LoVo (cell line): Measurements from ENCODE around the gene ZNF324B.
"Not testable (repeated sequence)": the region's sequence is repeated elsewhere in the genome, so short reads cannot be mapped to it uniquely, and the experiment has no call there.

Experiments used
- DNase-seq: peaks from one replicate; pipeline ENCODE4 v3.0.0-alpha.2; 2016; ENCODE audit warnings: low spot score

ZNF324B gene

DNA sequence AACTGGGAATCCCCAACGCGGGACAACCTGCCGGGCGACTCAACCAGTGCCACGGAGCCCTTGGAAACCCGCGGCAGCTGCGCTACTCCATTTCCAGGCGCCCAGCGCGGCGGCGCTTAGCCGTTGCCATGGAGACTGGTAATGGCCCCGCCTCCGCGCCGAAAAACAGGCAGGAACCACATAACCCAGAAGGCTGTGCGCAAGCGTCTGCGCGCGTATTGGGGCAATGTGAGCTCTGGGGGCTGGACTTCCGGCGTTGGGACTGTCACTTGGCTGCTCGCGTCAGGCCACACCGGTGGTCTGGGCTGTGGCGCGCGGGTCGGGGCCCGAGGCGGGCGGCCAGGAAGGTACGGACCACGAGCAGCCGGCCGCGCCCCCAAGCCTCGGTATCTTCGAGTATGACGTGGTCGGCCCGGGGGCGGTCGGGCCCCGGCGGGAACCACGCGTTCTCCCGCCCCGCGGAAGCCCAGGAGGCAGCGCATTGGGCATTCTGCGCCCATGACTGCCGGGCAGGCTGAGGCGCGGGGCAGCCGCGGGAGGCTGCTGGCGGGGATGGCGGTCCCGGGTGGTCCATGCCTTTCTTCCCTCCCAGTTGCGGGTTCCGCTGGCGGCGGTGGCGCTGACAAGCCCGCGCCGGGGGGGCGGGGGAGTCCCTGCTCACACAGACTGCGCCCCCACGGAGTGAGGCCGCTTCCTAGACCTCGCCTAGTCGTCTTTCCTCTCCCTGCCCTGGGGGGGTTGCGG lies at the start of gene ZNF324B:
TSS of gene ZNF324B (plus strand) at position 265 of the 744 bp plus-strand sequence. CDS start 2,080 bp downstream, outside the sequence.
- peak; percentile 96 for DNase-seq

DNA sequence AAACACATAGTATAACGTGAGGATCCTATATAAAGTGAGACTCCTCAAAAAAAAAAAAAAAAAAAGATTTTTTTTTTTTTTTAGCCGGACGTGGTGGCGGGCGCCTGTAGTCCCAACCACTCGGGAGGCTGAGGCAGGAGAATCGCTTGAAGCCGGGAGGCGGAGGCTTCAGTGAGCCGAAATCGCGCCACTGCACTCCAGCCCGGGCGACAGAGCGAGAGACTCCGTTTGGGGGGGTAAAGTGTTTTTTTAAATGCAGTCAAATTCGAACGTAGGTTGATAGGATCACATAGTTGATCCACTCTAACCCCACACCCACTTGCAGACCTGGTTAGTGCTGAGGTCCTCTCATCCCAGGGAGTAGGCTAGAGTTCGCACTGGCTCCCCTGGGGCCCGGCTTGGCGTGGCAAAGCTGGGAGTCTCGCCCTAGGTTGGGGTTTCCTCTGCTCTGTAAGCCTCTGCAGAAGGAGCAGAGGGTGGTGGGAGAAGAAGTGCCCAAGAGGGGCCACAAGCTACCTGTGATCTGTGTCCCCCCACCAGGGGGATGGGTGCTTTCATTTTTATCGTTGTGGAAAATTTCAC lies 49.5 kb upstream of the ZNF324B start:
- no peak for DNase-seq

DNA sequence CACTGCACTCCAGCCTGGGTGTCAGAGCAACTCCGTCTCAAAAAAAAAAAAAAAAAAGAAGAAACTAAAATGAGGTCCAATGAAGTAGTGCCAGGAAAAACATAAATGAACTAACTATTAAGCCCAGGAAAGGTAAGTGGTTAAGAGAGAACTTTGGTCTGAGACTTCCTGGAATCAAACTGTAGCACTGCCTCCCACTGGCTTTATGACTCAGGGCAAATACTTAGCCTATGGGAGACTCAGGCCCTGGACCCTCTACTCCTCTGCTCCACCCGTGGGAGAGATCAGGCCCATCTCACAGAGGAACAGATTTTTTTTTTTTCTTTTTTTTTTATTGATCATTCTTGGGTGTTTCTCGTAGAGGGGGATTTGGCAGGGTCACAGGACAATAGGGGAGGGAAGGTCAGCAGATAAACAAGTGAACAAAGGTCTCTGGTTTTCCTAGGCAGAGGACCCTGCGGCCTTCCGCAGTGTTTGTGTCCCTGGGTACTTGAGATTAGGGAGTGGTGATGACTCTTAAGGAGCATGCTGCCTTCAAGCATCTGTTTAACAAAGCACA lies 47.4 kb upstream of the ZNF324B start:
- not testable (repeated sequence) for DNase-seq

DNA sequence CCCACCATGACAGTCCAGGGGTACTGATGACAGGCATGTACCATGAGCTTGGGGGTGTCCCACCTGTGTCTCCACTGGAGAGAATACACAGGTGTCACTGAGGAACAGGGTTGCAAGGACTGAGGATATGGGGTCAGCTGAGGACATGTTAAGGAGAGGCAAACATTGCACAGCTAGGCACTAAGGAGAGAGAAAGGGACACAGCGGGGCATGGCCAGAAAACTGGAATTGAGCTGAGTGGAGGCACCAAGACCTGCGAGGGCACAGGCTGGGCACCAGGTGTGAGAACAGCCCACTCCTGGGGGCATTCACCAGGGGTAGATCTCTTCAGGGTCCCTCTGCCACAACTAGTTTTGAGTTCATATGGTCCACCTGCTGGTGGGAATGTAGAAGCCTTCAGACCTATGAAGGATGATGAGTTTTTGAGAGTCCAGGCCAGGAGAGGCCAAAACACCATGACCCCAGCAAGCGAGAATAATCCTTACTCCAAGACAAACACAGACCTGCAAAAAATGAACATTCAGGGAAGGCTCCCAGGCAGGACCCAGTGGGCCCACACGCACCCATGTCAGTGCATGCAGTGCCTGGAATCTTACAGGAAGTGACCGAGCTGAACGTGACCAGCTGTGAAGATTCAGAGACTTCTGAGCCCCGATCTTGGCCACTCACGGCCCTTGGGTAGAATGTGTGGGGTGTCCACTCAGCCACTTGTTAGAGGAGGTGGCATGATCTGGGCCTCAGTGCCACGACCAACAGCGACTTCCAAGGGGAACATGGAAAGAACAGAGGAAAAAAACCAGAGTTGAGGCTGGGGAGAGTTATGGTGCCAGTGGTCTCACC lies 44.4 kb upstream of the ZNF324B start:
- no peak for DNase-seq

DNA sequence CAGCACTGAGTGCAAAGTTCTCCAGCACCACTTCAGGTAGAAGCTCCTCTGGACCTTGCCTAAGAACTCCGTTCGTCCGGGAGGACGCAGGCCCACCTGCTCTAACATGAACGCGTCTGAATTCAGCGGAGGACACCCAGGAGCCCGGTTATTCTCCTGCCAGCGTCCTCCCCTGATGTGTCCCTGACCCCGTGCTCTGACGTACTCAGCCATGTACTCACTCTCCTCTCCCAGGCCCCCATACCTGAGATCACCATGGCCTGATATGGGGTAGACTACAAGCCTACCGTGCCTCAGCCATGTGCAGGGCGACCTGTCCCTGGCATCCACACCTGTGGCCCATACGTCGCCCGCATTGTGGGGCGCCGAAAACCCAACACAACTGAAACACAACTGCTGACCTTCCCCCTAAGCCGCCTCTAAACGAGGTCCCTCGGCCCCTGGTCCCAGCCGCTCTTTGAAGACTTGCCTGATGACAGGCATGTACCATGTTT lies 43.7 kb upstream of the ZNF324B start:
- DNase-seq: no peak

DNA sequence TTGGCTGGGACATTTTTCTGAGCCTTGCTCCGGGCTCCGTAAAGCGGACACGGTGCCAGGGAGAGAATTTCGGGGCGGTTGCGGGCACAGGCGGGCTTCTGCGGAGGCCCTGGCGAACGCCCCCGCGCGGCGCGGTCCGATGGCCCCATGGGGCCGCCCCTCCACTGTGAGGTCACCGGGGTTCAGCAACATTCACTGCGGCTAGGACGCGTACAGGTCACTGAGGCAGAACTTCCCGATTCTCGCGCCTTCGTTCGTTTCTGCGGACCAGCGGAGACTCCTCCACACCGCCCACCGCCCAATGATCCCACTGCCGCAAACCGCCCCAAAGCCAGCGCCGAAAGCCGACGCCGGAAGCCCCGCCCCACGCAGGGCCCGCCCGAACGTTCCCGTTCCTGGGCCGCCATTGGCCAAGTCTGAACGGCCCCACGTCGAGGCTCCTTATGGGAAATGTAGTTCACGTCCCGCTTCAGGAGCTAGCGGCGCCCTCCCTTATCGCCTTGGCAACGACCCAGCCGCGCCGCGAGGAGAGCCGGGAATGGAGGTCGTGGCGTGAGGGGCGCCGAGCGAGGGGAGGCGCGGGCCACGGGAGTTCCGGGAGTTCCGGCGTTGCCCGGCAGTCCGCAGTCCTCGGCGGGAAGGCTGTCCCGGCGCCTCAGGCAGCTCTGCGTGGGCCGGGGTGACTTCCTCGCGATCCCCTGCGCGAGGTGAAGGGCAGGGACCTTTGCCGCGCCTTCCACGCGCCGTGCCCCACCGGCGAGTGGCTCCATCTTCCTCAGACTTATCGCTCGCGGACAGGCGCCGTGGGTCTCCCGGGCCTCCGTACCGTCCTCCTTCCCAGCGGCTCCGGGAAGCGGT lies 43.0 kb upstream of the ZNF324B start, which contains the start of gene ZNF584:
TSS of gene ZNF584 (plus strand) at position 498 of the 858 bp plus-strand sequence. CDS start 499 bp downstream, outside the sequence.
- DNase-seq: peak; percentile 94

DNA sequence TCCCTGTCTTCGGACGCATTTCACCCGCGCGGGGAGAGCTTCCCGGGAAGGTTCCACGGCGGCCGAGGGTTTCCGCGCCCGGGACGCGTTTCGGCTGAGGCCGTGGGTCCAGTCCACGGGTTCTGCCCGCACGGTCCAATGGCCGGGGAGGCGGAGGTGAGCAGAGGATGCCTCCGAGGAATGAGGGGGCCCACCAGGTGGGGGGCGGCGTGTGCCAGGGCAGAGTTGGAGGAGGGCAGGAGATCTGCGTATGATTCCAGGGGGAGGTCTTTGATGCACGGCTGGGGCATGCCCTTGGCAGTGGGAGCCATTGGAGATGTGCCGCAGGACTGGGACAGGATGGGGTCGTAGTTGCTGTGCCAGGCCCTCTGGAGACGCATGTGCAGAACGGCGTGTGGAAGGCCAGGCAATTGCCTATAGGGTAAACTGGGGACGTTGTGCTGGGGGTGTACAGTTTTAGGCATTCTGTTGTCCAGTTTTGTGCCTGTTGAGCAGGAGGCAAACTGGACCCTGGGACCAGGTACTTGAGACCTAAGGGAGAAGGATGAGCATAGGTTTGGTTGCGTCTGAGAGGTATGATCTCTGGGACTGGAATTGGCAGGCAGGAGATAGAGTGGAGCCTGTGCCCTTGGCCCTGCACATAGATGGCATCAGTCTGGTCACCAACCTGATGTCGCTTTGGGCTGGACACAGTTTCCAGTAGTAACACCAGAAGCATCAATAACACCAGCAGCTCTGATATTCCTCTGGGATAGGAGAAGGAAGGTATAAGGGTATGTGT lies 42.2 kb upstream of the ZNF324B start:
- peak; percentile 50 for DNase-seq

DNA sequence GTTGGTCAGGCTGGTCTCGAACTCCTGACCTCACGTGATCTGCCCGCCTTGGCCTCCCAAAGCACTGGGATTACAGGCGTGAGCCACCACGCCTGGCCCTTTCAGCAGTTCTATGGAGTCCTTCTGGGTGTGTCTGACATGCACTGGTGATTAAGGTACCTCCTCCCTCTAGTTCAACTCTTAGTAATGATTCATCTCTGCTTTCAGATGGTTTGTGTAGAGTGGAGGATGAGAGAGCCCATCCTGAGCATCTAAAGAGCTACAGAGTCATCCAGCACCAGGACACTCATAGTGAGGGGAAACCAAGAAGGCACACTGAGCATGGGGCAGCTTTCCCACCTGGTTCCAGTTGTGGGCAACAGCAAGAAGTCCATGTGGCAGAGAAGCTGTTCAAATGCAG lies 34.8 kb upstream of the ZNF324B start:
- no peak for DNase-seq

DNA sequence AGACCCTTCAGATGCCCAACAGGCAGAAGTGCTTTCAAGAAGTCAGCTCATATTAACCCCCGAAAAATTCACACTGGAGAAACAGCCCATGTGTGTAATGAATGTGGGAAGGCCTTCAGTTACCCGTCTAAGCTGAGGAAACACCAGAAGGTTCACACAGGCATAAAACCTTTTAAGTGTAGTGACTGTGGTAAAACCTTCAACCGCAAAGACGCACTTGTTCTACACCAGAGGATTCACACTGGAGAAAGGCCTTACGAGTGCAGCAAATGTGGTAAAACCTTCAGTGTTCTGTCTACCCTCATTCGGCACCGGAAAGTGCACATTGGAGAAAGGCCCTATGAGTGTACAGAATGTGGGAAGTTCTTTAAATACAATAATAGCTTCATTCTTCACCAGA lies 34.4 kb upstream of the ZNF324B start:
- no peak for DNase-seq

DNA sequence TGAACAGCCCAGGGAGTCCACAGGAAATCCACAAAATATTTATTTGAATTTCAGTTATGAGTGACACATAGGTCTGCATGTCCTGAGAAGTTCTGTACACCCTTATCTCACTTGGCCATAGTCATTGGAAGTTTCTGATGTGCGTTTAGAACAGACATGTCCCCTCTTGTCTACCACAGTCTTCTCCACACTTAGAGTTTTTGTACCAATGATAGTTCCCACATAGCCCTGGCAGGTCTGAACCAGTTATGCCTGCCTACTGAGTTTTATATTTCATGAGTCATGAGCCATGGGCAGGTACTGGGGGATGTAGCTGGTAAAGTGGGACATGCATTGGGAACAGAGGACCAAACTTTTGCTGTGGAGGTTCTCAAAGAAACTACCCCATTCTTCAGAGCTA lies 22.8 kb upstream of the ZNF324B start:
- no peak for DNase-seq

DNA sequence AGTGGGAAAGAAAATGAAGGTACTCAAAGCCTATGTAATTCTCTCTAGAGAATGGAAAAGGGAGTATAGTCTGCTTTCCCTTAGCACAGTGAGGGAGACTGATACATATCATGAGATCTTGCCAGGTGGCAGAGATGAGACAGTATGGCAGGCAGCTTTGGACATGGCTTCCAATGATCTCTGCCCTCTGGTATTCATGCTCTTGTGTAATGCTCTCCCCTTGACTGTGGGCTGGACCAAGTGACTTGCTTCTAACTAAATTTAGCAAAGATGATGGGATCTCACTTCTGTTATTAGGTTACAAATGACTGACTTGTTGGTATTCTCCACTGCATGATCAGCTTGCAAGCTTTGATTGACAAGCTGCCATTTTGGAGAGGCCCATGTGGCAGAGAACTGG lies 21.7 kb upstream of the ZNF324B start:
- no peak for DNase-seq

DNA sequence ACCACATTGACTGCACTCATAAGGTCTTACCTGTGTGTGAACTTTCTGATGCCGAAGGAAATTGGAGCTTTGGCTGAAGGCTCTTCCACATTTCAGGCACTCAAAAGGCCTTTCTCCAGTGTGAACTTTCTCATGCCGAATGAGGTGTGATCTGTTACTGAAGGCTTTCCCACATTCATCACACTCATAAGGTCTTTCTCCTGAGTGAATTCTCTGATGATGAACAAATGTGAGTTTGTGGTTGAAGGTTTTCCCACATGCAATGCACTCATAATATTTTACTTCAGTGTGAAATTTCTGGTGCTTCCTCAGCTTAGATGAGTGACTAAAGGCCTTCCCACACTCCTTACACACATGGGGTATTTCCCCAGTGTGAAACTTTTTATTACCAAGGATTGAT lies 17.2 kb upstream of the ZNF324B start:
- DNase-seq: no peak

DNA sequence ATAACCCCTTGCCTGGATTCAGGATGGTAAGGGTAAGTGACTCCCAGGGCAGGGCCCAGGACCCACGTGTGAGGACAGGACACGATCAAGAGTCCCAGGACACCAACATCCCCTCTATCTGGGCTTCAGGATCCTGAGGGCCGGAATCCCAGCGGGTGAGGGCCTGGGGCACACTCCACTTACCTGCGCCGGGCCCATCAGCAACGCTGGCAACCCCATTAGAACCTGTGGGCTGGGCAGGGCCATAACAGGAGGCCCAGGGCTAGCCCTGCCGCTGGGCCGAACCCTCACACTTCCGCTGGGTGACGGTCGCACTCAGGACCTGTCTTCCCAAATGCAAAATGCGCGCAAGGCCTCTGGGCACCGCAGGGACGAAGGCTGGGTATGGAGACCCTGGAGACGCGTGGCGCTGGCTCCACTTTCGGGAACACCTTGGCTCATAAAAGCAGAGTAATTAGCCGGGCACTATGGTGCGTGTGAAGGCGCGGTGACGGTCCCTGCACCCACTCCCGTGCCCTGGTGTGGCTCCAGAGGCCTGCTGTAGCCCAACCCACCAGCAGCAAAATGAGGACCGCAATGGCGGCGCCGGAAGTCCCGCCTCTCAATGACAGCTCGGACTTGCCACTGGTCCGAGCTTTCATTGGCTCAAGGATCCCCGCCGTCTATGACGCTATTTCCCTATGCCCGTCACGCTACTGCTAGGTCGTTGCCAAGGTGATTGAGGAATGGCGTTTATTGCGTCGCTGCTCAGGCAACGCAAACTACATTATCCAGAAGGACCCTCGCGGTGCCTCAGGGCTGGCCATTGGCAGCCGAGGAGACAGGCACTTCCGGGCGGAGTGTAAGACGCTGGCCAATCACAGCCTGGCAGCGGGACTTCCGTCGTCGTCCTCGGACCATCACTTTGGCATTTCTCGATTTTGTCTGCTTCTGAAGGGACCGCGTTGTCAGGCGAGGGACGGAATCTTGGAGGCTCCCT lies 11.6 kb upstream of the ZNF324B start, which contains the start of gene ZNF132:
TSS of gene ZNF132 (minus strand) at position 578 of the 979 bp plus-strand sequence. CDS start at position 246, 332 bp downstream.
- DNase-seq: no peak

DNA sequence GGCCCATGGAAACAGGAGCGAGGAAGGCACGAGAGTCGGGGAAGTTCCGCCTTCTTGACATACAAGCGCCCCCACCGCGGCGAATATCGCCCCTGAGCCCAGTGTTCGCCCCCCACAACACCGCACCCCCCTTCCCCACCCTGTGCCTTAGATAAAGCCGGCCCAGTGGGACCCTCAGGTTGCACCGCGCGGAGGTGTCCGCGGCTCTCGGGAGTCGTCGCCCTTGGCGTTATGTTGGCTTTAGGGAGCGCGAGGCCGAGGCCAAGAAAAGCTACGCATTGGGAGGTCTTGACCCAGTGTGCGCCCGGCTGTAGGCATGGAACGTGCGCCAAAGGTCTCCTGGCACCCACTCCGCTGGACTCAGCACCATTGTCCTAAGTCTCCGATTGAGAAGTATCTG lies 10.9 kb upstream of the ZNF324B start:
- DNase-seq: no peak

DNA sequence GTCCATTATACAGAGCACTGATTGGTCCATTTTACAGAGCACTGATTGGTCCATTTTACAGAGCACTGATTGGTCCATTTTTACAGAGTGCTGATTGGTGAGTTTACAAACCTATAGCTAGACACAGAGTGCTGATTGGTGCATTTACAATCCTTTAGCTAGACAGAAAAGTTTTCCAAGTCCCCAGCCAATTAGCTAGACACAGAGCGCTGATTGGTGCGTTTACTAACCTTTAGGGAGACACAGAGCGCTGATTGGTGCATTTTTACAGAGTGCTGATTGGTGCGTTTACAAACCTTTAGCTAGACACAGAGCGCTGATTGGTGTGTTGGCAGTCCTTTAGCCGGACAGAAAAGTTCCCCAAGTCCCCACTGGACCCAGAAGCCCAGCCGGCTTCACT lies 8.4 kb upstream of the ZNF324B start:
- not testable (repeated sequence) for DNase-seq

DNA sequence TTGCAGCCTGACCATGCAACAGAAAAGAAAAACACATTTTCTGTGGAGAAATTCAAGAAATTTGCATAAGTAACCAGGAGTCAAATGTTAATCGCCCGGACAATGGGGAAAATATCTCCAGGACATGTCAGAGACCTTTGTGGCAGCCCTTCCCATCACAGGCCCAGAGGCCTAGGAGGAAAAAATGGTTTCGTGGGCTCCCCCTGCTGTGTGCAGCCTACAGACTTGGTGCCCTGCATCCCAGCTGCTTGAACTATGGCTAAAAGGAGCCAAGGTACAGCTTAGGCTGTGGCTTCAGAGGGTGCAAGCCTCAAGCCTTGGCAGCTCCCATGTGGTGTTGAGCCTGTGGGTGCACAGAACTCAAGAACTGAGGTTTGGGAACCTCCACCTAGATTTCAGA lies 2.6 kb upstream of the ZNF324B start:
- DNase-seq: not testable (repeated sequence)

DNA sequence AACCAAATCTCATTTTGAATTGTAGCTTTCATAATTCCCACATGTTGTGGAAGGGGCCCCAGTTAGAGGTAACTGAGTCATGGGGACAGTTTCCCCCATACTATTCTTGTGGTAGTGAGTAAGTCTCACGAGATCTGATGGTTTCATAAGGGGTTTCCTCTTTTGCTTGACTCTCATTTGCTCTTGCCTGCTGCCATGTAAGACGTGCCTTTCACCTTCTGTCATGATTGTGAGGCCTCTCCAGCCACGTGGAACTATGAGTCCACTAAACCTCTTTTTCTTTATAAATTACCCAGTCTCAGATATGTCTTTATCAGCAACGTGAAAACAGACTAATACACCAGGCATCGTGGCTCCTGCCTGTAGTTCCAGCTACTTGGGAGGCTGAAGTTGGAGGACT lies 1.4 kb upstream of the ZNF324B start:
- DNase-seq: not testable (repeated sequence)

DNA sequence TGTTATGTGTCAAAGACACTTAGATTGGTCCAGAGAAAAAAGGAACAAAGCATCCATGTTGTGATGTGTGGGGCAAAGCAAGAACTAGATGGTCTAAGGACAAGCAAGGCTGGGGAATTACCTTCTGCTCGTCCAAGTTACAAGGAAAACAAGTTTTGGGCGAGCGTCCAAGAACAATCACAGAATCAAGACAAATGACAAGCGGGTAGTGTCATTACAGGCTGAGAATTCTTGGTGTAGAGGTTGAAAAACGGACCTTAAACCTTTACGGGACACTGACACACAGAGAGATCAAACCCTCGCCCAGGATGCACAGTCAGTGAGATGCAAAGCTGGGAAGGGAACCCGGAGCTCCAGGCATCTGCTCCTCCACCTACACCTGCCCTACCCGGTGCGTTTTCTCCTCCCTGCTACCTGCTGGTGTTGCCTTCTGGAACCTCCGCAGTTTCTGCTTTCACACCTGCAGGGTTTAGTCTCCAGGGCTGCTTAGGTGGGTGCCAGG lies 515 bp upstream of the ZNF324B start:
- no peak for DNase-seq

DNA sequence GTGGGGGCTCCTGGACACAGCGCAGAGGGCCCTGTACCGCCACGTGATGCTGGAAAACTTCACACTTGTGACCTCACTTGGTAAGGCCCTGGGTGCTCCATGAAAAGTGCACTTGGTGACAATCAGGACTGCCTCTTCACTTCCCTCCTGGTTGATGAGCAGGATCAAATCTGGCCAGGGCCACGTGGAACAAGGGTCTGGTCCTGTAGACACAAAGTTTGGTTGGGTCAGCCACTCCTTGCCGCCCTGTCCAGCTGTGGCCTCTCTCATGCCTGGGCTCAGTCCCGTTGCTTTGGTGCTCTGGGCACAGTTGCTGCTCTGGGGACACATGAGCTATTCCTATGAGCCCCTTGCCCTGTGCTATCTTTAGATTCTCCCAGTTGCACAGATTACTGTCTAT lies 2.3 kb downstream of the ZNF324B start:
- no peak for DNase-seq
